HCEC 1CT (cell line): ENCODE data around the gene GSG1.
"Not testable (repeated sequence)": the region's sequence is repeated elsewhere in the genome, so short reads cannot be mapped to it uniquely, and the experiment has no call there.

Experiments
- DNase-seq: peaks from one replicate; pipeline ENCODE4 v3.0.0-alpha.2; 2017

Gene GSG1

DNA sequence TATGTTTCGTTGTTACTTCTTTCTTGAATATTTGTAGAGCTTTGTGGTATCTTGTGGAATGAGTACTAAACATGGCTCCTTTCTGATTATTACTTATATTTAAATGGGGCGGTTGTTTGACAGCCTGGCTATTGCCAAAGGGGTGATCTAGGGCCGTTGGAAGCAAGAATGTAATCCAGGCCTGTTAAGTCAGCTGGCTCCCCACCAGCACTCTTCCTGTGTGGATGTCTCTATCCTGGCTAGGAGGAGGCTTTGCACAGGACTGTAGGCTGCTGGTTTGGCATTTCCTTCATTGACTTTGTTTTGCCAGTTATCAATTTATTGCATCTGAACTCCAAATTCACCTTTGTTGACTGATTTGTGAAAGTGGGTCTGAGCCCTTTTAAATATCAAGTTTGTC lies 53.7 kb downstream of the GSG1 start:
- DNase-seq, result peak; percentile 63

DNA sequence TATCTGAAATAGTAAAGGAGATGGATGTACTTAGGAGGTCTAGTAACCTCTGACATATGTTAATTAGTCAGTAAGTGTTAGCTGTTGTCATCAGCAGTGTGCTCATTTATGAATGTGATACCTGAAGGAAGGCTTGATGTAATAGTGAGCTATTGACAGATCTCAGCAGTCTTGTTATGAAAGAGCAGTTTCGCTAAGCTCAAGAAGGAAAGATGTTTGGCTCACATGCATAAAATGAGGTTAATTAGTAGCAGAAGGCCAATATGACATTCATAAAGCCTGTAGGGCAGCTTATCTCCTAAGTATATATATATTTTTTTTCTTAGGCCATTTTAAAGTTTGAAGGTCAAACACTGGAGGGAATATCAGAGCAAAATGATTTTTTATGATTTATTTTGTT lies 56.5 kb downstream of the GSG1 start:
- DNase-seq, result no peak

DNA sequence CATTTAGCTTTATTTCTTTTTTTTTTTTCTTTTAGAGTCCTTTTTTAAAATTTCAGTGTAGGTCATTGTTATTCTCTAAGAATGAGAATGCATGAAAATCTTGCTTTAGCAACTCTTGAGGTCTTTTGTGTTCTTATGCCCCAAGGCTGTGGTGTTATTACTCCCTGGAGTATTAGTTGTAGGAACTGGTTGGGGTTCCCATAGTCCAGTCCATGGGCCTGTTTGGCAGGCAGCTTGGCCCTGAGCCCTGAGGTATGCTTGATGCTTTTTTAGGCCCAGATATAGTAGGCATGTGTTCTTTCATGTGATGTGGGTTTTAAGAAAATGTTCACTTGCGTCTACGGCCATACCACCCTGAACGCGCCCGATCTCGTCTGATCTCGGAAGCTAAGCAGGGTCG lies 57.7 kb downstream of the GSG1 start:
- no peak for DNase-seq

DNA sequence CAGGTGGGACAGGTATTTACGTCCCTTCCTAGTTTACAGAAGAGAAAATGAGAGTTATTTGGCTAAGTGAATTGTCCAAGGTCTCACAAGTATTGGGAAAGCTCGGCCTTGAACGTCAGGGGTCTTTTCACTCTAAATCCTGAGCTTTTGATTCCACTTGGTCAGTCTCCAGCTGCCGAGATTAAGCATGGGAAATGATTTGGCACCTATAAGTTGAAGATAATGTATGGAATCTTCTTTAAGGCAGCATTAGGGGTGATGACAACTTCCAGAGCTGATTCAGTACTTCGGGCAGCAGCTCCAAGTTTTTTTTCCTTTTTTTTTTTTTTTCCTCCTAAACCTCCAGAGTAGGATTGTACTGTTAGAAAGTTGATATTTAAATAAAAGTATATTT lies 58.6 kb downstream of the GSG1 start:
- no peak for DNase-seq

DNA sequence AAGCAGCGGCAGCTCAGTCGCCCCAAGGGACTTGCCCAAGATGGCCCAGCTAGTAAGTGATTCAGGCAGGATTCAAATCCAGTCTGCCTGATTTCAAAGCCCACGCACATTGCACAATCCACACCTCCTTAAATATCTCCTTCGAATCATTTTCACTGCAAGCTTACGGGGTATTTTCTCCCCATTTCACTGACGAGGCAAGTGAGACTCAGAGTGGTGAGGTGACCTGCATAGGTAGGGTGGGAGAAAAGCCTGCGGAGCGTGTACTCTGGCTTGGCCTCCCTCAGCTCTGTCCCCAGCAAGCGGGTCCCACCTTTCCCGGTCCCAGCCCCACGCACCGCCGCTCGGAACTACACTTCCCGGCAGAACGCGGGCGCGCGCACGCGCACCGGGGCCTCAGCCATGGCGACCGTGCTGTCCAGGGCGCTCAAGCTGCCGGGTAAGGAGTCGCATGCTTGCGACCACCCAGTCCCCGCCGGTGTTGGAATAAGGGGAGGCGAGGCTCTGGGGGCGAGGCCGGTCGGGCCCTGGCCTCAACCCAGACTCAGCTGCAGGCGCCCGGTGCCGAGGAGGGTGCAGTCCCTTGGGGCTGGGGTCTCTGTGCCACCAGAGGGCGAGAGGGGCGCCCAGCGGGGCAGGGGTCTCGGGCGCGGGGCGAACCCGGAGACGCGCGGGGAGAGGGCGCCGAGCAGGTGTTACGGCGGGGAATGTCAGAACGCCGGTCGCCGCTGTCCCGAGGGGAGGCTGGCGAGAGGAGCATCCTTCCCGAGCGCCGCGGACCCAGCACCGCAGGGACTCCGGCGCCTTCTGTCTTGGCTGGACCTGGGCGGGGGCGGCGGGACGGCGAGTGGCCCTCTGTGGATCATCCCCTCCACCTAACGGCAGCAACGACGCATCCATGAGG lies 59.2 kb downstream of the GSG1 start, which contains the start of gene FAM234B:
TSS of gene FAM234B (plus strand) at position 380 of the 904 bp plus-strand sequence. CDS start at position 403, 23 bp downstream.
- DNase-seq, result peak; percentile 67

DNA sequence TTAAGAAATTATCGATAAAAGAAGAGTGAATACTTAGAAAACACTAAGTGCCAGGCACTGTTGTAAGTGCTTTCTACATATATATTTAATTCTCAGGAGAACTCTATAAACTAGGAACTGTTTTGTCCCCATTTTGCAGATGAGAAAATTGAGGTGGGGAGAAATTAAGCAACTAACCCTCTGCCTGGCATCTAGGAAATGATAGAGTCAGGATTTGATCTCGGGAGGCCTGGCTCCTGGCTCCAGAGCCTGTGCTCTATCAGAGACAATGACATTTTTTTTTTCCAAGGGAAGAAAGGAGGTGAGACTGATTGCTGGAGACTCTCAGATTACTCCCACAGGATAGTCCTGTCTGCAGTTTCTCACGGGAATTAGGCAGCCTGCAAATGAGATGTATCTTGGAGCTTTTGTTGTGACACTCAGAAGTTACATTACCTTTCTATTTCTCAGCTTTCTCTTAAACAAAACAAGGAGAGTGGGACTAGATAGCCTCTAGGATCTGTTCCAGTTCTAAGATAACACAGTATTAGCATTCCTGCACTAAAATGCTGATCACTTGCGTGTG lies 60.7 kb downstream of the GSG1 start:
- no peak for DNase-seq

DNA sequence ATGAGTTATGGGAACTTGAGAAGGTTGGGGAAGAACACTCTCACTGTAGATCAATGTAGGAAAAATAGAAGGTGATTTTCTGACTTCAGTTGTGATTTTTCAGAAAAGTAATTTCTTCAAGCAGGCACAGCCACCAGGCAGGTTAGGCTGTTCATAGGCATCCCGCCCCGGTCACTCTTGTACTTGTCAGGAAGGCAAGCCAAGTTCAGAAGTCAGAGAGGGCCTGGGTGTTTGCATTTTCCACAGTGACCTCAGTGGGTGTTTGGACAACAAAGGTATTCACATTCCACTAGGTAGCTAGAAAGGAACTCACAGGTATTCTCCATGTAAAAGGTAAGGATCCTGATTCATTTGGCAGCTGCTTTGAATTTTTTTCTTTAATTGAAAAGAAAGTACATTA lies 62.2 kb downstream of the GSG1 start:
- no peak for DNase-seq

DNA sequence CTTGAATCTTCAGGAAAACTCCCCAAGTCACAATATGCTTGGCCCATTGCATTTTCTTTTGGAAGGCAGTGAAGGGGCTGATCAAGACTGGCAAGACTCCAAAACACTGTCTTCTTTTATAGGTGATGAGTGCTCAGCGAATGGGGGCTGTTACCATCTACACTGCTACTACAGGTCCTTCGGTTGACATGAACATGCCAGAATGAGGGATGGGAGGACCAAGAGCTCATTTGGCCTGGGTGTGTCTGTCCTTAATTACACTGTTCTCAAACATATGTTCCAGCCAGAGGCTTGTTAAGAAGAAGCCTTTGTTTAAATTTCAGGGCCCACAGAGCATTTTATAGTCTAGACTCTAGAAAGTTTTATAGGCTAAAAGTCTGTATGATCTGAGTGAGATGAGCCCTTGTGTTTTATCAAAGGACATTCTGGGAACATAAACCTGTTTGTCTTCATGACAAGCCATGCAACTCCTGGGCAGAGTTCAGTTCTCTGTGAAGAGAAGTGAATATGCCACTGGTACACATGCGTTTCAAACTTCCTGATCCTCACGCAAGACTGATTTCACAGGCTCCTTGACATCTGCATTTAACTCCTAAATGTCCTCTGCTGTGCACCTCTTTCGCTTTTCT lies 64.0 kb downstream of the GSG1 start:
- no peak for DNase-seq

DNA sequence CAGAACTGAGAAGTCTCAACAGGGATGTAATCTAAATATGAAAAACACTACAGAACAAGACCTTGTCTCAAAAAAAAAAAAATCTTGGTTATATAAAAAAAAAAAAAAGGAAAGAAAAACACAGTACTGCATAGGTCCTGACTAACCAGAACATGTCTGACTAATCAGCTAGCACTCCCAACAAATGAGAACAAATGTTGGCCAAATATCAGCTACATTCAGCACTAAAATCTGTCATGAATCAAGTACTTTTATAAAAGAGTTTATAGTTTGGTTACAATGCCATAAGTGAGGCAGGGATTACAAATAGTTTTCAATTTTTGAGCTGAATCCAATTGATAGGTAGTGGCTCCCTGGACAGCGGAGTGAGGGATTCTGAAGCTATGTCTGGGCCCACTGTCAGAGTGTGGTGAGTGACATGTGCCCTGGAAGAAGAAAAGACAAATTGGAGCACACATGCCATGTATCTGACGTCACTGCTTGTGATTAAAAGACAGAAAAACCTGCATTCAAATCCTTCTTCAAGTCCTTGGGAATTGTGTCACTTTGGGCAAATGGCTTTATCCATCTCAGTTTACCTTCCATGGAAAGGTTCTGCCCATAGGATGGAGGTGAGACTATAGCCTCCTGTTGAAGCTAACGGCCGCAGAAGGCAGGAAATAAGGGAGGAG lies 64.8 kb downstream of the GSG1 start:
- peak; percentile 71 for DNase-seq

DNA sequence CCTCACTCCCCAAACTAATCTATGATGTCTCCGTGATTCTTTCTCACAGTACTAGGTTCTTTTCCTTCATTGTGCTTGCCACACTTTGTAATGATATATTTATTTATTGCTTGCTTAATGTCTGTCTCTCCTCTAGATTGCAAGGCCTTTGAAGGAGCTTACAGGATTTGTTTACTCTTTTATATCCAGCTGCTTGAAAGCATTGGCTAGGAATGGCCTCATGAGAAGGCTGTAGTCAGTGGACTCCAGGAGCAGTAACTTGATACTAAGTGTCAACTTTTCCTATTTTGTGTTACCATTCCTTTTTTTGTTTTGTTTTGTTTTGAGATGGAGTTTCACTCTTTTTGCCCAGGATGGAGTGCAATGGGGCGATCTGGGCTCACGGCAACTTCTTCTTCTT lies 66.6 kb downstream of the GSG1 start:
- no peak for DNase-seq

DNA sequence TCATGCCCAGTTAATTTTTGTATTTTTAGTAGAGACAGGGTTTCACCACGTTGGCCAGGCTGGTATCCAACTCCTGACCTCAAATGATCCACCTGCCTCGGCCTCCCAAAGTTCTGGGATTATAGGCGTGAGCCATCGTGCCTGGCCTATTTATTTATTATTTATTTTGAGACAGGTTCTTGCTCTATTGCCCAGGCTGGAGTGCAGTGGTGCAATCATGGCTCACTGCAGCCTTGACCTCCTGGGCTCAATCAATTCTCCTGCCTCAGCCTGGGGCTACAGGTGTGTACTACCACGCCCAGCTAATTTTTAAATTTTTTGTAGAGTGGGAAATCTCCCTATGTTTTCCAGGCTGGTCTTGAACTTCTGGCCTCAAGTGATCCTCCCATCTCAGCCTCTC lies 68.1 kb downstream of the GSG1 start:
- not testable (repeated sequence) for DNase-seq
